HCT116 (cell line): Measurements from ENCODE around the gene SPCS3. TPM values are rescaled to one million over a fixed set of nuclear protein-coding genes. Genes with fewer than 3 reads are reported as not detected.

Experiments used
- ATAC-seq: fragments of 200-7000 bp; cut with Tn5 transposase; 2 replicates; pipeline ENCODE4 v1.9.1; 2020; ENCODE audit warnings: mild to moderate bottlenecking, moderate library complexity
- BruUV-seq: library from RNA; stranded (reverse); fragments of 400-500 nt; replicated peaks from 2 replicates; lab custom pipeline; 2021; lab: Mats Ljungman, UMichigan
- CTCF ChIA-PET: fragments of 300-600 bp; sonication (Branson Sonifier 250); formaldehyde crosslinking; loops from one replicate; lab custom pipeline; 2021; ENCODE audit warnings: antibody characterized with exemption; lab: Charles Lee
- POLR2A ChIA-PET: fragments of 300-600, 350-600 bp; sonication (Branson Sonifier 250); formaldehyde crosslinking; loops from one replicate; lab custom pipeline; 2021; ENCODE audit warnings: antibody characterized with exemption; lab: Charles Lee
- RAD21 ChIA-PET, 2 experiments: fragments of 300-600 bp; sonication (Branson Sonifier 250); formaldehyde crosslinking; loops; one replicate each; lab custom pipeline; 2023; ENCODE audit warnings: low total read pairs in 2 of 2; ENCODE audit not compliant: uncharacterized antibody in 2 of 2, unreplicated experiment in 2 of 2, low non-redundant PET in 1 of 2; lab: Charles Lee
- DNase-seq: peaks from one replicate; pipeline ENCODE4 v3.0.0-alpha.2; 2010; ENCODE audit warnings: low read depth, low spot score
- H2AFZ ChIP-seq: fragments of 200-600 bp; shearing (Covaris generic), sonication (generic); 2 replicates; pipeline ENCODE4 v1.6.1; 2017; ENCODE audit warnings: low read depth, mixed run types, mixed read lengths, antibody characterized with exemption, low read length; ENCODE audit not compliant: poor library complexity, severe bottlenecking
- H3K27ac ChIP-seq: 2 replicates; pipeline ENCODE4 v1.5.1; 2012; ENCODE audit warnings: low read depth, low read length
- H3K27me3 ChIP-seq: fragments of 200-600 bp; sonication (generic); 2 replicates; pipeline ENCODE4 v1.6.1; 2016; ENCODE audit warnings: mixed run types, low read length, mixed read lengths; ENCODE audit not compliant: insufficient read depth
- H3K36me3 ChIP-seq, 2 experiments: fragments of 200-500 bp in 1 of 2; fragments of 200-600 bp in 1 of 2; sonication (Bioruptor generic) in 1 of 2; sonication (generic) in 1 of 2; 2 replicates each; pipeline versions ENCODE4 v1.5.1 to v1.6.1; 2014 to 2016; ENCODE audit warnings: low read length in 2 of 2, inconsistent platforms in 1 of 2, mixed read lengths in 1 of 2, mixed run types in 1 of 2; ENCODE audit not compliant: insufficient read depth in 2 of 2, control insufficient read depth in 1 of 2
- H3K4me1 ChIP-seq, 2 experiments: fragments of 200-600 bp in 1 of 2; sonication (generic) in 1 of 2; 2 replicates each; pipeline versions ENCODE4 v1.5.1 to v1.6.1; 2012 to 2017; ENCODE audit warnings: low read length in 2 of 2, inconsistent platforms in 1 of 2, mild to moderate bottlenecking in 1 of 2, mixed read lengths in 1 of 2, mixed run types in 1 of 2, moderate library complexity in 1 of 2; ENCODE audit not compliant: insufficient read depth in 2 of 2, control insufficient read depth in 1 of 2
- H3K4me2 ChIP-seq: fragments of 200-600 bp; sonication (generic); 2 replicates; pipeline ENCODE4 v1.6.1; 2017; ENCODE audit warnings: mixed run types, low read length, mixed read lengths
- H3K4me3 ChIP-seq, 2 experiments: fragments of 200-600 bp in 1 of 2; sonication (generic) in 1 of 2; replicated peaks in 1 of 2; 2 replicates each; pipeline ENCODE4 v1.5.1; 2011 to 2016; ENCODE audit warnings: low read length in 2 of 2, control low read depth in 1 of 2, low read depth in 1 of 2, mild to moderate bottlenecking in 1 of 2, mixed read lengths in 1 of 2, mixed run types in 1 of 2
- H3K79me2 ChIP-seq: fragments of 200-600 bp; sonication (generic); 2 replicates; pipeline ENCODE4 v1.6.1; 2017; ENCODE audit warnings: mild to moderate bottlenecking, mixed run types, low read length, moderate library complexity, mixed read lengths; ENCODE audit not compliant: insufficient read depth
- H3K9ac ChIP-seq: fragments of 200-600 bp; sonication (generic); 2 replicates; pipeline ENCODE4 v1.6.1; 2016; ENCODE audit warnings: low read length, mixed read lengths
- H3K9me2 ChIP-seq: fragments of 200-600 bp; sonication (generic), shearing (Covaris generic); 2 replicates; pipeline ENCODE4 v1.6.1; 2017; ENCODE audit warnings: mixed run types, mild to moderate bottlenecking, moderate library complexity; ENCODE audit not compliant: insufficient read depth
- H3K9me3 ChIP-seq, 2 experiments: fragments of 200-500 bp in 1 of 2; fragments of 200-600 bp in 1 of 2; sonication (Bioruptor generic) in 1 of 2; sonication (generic) in 1 of 2; 2 replicates each; pipeline ENCODE4 v1.6.1; 2014 to 2017; ENCODE audit warnings: low read length in 2 of 2, mixed read lengths in 2 of 2, inconsistent platforms in 1 of 2, low read depth in 1 of 2, mild to moderate bottlenecking in 1 of 2, mixed run types in 1 of 2, moderate library complexity in 1 of 2; ENCODE audit not compliant: control insufficient read depth in 1 of 2, insufficient read depth in 1 of 2
- H4K20me1 ChIP-seq: fragments of 200-600 bp; sonication (generic), shearing (Covaris generic); 2 replicates; pipeline ENCODE4 v1.6.1; 2017; ENCODE audit warnings: mixed run types, mild to moderate bottlenecking, moderate library complexity; ENCODE audit not compliant: insufficient read depth
- CBX3 ChIP-seq: IDR thresholded peaks from 2 replicates; pipeline ENCODE4 v1.6.1; 2012; ENCODE audit warnings: low read depth
- CEBPB ChIP-seq: IDR thresholded peaks from 2 replicates; pipeline ENCODE4 v1.6.1; 2012; ENCODE audit warnings: low read depth
- EGR1 ChIP-seq: IDR thresholded peaks from 2 replicates; pipeline ENCODE4 v1.6.1; 2012; ENCODE audit warnings: low read depth
- ELF1 ChIP-seq: IDR thresholded peaks from 2 replicates; pipeline ENCODE4 v1.6.1; 2012; ENCODE audit warnings: low read depth, borderline replicate concordance
- EZH2 ChIP-seq: fragments of 200-600 bp; sonication (generic); IDR thresholded peaks from 2 replicates; pipeline ENCODE4 v1.6.1; 2017; ENCODE audit warnings: antibody characterized with exemption, mixed run types
- EZH2phosphoT487 ChIP-seq: fragments of 200-600 bp; IDR thresholded peaks from 2 replicates; pipeline ENCODE4 v1.6.1; 2018; ENCODE audit warnings: antibody characterized with exemption, borderline replicate concordance
- FOSL1 ChIP-seq: IDR thresholded peaks from 2 replicates; pipeline ENCODE4 v1.6.1; 2012; ENCODE audit warnings: low read depth
- JUND ChIP-seq: IDR thresholded peaks from 2 replicates; pipeline ENCODE4 v1.6.1; 2012
- POLR2A ChIP-seq: IDR thresholded peaks from 2 replicates; pipeline ENCODE4 v1.7.0; 2011; ENCODE audit warnings: borderline replicate concordance; ENCODE audit not compliant: insufficient read depth, insufficient read length; ENCODE audit errors: extremely low read depth
- POLR2AphosphoS5 ChIP-seq: IDR thresholded peaks from 2 replicates; pipeline ENCODE4 v1.6.1; 2011; ENCODE audit warnings: mild to moderate bottlenecking, low read depth, low read length, moderate library complexity
- RAD21 ChIP-seq: IDR thresholded peaks from 2 replicates; pipeline ENCODE4 v1.6.1; 2012; ENCODE audit warnings: low read depth, mild to moderate bottlenecking
- SIN3A ChIP-seq: IDR thresholded peaks from 2 replicates; pipeline ENCODE4 v1.6.1; 2012; ENCODE audit warnings: low read depth
- SP1 ChIP-seq: IDR thresholded peaks from 2 replicates; pipeline ENCODE4 v1.6.1; 2012; ENCODE audit warnings: low read depth
- SRF ChIP-seq: IDR thresholded peaks from 2 replicates; pipeline ENCODE4 v1.6.1; 2012; ENCODE audit warnings: low read depth
- YY1 ChIP-seq: IDR thresholded peaks from 2 replicates; pipeline ENCODE4 v1.6.1; 2011; ENCODE audit warnings: low read length, low read depth, moderate library complexity, mild to moderate bottlenecking; ENCODE audit not compliant: insufficient replicate concordance; ENCODE audit errors: extremely low read depth
- ZFX ChIP-seq: fragments of 450-650 bp; IDR thresholded peaks from 2 replicates; pipeline ENCODE4 v1.6.1; 2017
- ZNF274 ChIP-seq: fragments of 200-500 bp; sonication (Bioruptor generic); IDR thresholded peaks from 2 replicates; pipeline ENCODE4 v1.6.1; 2014; ENCODE audit warnings: mild to moderate bottlenecking, low read depth, low read length, inconsistent platforms
- intact Hi-C: fragments of 100-400 bp; cut with micrococcal nuclease; formaldehyde crosslinking; loops from 2 replicates; pipeline ENCODE4 v1.10.0; 2022
- total RNA-seq: library from RNA; stranded (reverse); gene quantifications from one replicate; pipeline ENCODE4 v1.2.1, GENCODE V29; 2021; ENCODE audit not compliant: unreplicated experiment
- TF ChIP-seq, protein P1 (sequence below): IDR thresholded peaks from 2 replicates; pipeline ENCODE4 v1.6.1; 2012; ENCODE audit warnings: low read depth
- TF ChIP-seq, protein P2 (sequence below), 3 experiments: fragments of 200-600 bp in 1 of 3; sonication (generic) in 1 of 3; IDR thresholded peaks in 2 of 3; conservative IDR thresholded peaks in 1 of 3; 2 replicates each; pipeline ENCODE4 v1.5.1; 2012 to 2017; ENCODE audit warnings: low read depth in 2 of 3, low read length in 2 of 3, antibody characterized with exemption in 1 of 3, borderline replicate concordance in 1 of 3, control low read depth in 1 of 3, mild to moderate bottlenecking in 1 of 3, mixed read lengths in 1 of 3, mixed run types in 1 of 3, moderate library complexity in 1 of 3; ENCODE audit not compliant: insufficient read depth in 1 of 3

Gene SPCS3
- total RNA-seq, 1 experiment from 2014 or later, result 135 TPM

DNA sequence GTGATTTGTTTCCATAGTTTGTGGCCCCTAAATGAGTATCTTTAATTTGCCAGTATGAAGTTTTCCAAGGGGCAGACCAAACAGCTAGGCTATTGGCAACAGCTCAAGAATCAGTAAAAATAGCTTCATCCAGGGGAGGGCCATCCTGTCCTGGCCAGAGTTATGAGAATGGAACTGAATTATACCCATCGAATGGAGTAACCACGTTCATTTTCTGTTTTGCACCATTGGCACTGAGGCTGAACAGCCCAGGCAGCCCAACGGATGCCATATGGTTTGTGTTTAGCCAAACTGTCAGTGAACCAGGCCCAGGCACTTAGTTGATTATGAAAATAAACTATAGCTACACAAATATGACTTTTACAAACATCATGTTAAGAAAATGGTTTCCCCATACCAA lies 33.0 kb upstream of the SPCS3 start:
- Histone ChIP-seq H3K9ac (no peak overlapping the region), H3K4me1 (no peaks in the 10 kb centered on the region), H3K4me2 (no peak overlapping the region), H3K27me3 (no peaks in the 10 kb centered on the region), H3K79me2 (no peaks in the 10 kb centered on the region), H2AFZ (no peak overlapping the region), H3K9me2 (no peaks in the 10 kb centered on the region), H4K20me1 (no peaks in the 10 kb centered on the region), H3K4me3 (no peak overlapping the region), H3K36me3 (no peaks in the 10 kb centered on the region), H3K9me3 (no peaks in the 10 kb centered on the region), H3K27ac (no peak overlapping the region)
- no peak for ATAC-seq
- no TSS peak for BruUV-seq
- TF ChIP-seq, protein P1, sequence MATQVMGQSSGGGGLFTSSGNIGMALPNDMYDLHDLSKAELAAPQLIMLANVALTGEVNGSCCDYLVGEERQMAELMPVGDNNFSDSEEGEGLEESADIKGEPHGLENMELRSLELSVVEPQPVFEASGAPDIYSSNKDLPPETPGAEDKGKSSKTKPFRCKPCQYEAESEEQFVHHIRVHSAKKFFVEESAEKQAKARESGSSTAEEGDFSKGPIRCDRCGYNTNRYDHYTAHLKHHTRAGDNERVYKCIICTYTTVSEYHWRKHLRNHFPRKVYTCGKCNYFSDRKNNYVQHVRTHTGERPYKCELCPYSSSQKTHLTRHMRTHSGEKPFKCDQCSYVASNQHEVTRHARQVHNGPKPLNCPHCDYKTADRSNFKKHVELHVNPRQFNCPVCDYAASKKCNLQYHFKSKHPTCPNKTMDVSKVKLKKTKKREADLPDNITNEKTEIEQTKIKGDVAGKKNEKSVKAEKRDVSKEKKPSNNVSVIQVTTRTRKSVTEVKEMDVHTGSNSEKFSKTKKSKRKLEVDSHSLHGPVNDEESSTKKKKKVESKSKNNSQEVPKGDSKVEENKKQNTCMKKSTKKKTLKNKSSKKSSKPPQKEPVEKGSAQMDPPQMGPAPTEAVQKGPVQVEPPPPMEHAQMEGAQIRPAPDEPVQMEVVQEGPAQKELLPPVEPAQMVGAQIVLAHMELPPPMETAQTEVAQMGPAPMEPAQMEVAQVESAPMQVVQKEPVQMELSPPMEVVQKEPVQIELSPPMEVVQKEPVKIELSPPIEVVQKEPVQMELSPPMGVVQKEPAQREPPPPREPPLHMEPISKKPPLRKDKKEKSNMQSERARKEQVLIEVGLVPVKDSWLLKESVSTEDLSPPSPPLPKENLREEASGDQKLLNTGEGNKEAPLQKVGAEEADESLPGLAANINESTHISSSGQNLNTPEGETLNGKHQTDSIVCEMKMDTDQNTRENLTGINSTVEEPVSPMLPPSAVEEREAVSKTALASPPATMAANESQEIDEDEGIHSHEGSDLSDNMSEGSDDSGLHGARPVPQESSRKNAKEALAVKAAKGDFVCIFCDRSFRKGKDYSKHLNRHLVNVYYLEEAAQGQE, result no peak
- TF ChIP-seq EGR1 (no peak), ELF1 (no peak), CEBPB (no peak), POLR2A (no peak), SP1 (no peak), YY1 (no peak), ZNF274 (no peak), RAD21 (no peak), JUND (no peak), EZH2 (no peak), ZFX (no peak), FOSL1 (no peak), EZH2phosphoT487 (no peak), SIN3A (no peak), CBX3 (no peak), SRF (no peak), POLR2AphosphoS5 (no peak)
- TF ChIP-seq, protein P2, sequence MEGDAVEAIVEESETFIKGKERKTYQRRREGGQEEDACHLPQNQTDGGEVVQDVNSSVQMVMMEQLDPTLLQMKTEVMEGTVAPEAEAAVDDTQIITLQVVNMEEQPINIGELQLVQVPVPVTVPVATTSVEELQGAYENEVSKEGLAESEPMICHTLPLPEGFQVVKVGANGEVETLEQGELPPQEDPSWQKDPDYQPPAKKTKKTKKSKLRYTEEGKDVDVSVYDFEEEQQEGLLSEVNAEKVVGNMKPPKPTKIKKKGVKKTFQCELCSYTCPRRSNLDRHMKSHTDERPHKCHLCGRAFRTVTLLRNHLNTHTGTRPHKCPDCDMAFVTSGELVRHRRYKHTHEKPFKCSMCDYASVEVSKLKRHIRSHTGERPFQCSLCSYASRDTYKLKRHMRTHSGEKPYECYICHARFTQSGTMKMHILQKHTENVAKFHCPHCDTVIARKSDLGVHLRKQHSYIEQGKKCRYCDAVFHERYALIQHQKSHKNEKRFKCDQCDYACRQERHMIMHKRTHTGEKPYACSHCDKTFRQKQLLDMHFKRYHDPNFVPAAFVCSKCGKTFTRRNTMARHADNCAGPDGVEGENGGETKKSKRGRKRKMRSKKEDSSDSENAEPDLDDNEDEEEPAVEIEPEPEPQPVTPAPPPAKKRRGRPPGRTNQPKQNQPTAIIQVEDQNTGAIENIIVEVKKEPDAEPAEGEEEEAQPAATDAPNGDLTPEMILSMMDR (IDR thresholded peaks at IDR 0.05 in 2 of 3, conservative IDR thresholded peaks at IDR 0.05 in 1 of 3; ENCODE audit: borderline replicate concordance in 1 of 3, insufficient read depth in 1 of 3, low read depth in 2 of 3, low read length in 2 of 3), result no peak
- DNase-seq, result no peak
- ChIA-PET RAD21 (no interaction called here), POLR2A (no interaction called here), CTCF (no interaction called here)
- intact Hi-C loops, result no loop called here
